ENCODE results near the gene ERC2.

Gene ERC2

GRCh38 chr3:55584030-55584429 is 884.2 kb downstream of the ERC2 start:
- no peak for DNase-seq (ENCODE audit: low read depth)

DNA sequence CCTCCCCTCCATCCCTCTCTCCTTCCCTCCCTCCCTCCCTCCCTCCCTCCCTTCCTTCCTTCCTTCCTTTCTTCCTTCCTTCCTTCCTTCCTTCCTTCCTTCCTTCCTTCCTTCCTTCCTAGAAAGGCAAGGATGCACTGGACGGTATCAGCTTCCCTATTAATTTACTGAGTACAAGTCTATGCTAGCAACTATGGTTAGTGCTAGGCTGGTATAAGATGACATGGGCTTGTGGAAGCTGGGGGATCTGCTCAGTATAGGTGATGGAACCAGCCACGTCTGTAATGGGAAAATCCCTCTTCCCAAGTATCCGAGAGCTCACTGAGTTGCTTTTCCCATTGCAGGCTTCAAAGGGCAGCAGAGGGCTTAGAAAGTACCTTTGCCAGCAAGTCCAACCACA is 884.8 kb downstream of the ERC2 start:
- DNase-seq (ENCODE audit: low read depth) = no peak

- no peak for DNase-seq (ENCODE audit: low read depth)
Measured at GRCh38 chr3:55579496-55579895, 888.8 kb downstream of the ERC2 start.

DNA sequence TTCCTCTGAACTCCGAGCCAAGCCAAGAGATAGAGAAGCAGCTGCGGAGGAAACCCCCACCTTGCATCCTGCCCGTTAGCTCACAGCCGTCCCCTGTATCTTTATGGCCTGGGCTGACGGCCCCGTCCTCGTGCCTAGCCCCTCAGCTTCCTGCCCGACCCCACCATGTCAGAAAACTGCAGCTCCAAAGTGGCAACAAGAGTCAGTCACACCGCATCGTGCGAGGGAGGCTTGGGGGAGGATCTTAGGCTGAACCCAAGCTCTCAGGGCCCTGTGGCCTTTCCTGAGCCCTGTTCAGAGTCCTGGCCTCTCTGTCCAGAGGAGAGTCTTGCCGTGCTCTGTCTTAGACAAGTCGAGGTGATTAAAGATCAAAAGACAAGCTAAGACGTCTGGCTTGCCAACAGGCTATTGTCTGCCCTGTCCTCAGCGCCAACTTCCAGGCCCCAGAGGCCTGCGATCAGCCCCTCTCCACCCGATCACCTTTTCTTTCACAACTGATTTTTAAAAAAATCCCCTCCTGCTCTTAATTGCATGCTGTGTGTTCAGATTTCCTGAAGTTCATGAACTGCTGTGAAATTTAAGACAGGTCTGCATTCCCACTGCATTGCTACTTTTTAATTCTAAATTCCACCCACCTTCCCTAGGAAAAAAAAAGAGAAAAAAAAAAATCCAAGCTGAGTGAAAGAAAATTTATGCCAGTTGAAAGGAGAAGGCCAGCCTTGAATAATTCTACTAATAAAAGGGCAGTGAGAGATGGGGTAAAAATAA is 891.5 kb downstream of the ERC2 start:
- no peak for DNase-seq (ENCODE audit: low read depth)

DNA sequence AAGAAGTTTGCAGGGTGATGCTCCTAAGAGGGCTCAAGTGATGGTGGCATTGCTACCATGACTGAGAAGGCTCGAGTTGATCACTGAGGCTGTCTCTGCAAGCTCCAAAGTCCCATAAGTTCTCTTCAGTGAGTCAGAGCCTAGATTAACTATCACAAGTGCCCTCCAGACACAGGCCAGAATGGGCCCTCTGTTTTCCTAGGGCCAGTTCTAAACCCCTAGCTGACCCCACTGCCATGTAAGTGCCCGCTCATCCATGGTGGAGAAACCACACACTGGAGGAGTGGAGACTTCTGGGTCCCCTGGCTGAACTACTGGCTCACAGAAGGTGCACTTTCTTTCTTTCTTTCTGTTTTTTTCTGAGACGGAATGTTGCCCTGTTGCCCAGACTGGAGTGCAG is 893.6 kb downstream of the ERC2 start:
- no peak for DNase-seq (ENCODE audit: low read depth)

DNA sequence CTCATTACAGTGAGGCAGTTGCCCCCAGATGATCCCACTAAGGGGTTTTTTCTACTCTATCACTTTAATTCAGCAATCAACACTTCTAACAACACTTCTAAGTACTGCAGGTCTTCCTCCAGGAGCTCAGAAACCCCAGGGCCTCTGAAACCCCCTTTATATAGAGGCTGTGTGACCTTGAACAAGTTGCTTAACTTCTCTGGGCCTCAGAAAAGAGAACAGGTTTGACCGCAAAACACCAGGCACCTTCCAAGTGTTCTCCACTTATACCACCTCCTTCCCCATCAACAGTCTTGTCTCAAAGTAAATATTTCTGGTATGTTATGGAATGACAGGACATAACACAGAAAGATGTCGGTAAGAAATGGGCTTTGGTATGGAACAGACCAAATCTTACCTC is 895.5 kb downstream of the ERC2 start:
- DNase-seq (ENCODE audit: low read depth) = no peak

GRCh38 chr3:55571913-55572312 is 896.4 kb downstream of the ERC2 start:
- DNase-seq (ENCODE audit: low read depth) = no peak

DNA sequence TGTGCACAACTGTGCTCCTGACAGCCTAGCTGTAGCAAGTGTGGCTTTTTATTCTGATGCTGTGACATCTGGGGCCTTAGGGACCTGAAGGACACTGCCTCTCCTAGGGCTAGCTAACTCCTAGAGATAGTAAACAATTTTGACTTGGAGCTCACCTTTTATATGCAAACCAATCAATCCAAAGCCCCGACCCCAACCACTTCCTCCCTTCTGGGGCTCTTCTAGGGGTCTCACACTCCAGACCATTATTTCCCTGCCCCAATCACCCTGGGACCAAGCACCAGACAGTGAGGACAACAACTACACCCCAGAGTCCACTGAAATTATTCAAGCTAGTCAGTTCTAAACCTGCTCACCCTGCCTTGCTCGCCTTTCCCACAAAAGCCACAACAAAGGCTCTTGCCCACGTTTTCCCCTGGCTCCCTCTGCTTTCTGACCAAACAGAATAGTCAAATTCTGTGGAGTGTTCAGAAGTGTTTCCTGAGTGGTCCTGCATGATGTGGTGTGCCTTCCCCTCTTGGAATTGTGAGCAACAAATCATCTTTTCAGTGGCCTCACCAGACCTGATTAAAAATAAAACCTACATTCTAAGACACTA is 897.0 kb downstream of the ERC2 start:
- DNase-seq (ENCODE audit: low read depth) = no peak

DNA sequence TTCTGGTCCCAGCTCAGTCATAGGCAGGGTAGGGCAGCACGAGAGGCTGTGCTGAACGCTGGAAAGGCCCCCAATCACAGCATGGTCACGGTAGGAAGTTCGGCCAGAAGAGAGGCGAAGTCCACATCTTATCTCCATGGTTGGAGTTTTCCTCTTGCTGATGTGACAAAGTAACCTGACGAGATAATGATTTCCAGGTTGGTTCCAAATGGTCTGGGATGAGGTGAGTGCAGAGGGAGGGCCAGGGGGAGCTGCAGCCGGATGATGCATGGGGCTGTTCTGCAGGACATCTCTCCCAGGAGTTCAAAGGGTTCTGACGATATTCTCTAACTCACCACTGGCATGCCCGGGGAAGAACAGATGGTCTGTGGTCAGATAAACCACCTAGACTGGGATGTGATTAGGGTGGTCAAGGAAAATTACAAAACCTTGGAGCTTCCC is 898.0 kb downstream of the ERC2 start:
- DNase-seq (ENCODE audit: low read depth) = no peak

DNA sequence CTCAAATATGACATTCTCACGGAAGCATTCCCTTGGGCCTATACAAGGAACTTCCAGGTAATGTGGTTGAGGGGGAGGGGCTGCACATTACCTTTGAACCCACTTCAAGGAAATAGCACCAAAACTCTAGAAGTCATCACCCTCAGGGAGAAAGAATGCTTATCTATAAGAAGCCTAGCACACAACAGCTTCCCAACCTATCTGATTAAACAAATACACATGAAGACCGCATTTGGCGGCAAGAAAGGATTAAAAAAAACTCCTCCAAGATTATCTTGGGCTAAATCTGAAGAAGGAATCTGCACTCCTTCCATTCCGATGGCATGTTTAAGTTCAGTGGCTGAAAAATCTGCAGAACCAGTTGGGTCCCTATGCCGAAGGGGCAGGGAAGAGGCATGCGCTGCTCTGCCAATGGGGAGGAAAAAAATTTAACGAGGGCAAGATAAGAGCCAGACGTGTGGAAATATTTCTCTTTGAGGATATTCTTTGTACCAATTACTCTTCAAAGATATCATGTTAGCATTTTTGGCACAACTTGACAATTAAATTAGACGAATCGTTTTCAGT is 899.2 kb downstream of the ERC2 start:
- no peak for DNase-seq (ENCODE audit: low read depth)

GRCh38 chr3:55567615-55568014 is 900.7 kb downstream of the ERC2 start:
- DNase-seq (ENCODE audit: low read depth) = no peak

DNA sequence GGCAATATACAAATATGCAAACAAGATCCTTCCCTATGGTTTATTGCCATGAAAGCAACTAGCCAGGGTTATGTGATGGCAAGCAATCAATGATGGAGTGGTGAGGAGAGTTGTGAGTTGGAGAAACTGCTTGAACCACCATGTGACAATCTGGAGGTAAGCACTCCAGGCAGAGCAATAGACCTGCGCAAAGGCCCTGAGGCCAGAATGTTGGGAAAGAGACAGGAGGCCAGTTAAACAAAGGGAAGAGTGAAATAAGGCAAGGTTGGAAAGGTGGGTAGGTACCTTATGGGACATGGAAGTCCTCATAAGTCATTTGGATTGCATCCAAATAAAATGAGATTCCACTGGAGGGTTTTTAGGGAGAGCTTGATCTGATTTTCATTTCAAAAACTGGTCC is 901.1 kb downstream of the ERC2 start:
- DNase-seq (ENCODE audit: low read depth) = no peak

DNA sequence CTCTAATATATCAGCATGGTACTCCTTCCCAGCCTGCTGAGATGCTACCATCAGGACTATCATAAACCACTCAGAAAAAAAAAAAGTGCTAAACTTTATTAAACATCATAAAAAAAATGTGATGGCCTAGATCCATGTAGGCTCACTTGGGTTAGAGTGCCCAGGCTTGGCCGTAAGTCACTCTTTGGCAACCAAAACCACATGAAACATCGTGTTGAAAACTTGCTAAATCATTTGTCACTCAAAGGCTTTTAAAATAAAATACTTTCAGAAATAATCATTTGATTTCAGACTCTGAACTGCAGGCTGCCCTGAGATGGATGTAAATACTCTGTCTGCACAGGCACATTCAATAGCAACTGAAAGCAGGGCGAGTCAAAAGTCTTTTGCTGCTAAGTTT is 902.7 kb downstream of the ERC2 start:
- no peak for DNase-seq (ENCODE audit: low read depth)

GRCh38 chr3:55564726-55565125 is 903.5 kb downstream of the ERC2 start:
- DNase-seq (ENCODE audit: low read depth) = no peak

- DNase-seq (ENCODE audit: low read depth) = no peak
Measured at GRCh38 chr3:55562700-55563099, 905.6 kb downstream of the ERC2 start.

GRCh38 chr3:55559500-55560423 is 908.5 kb downstream of the ERC2 start:
- DNase-seq (ENCODE audit: low read depth) = no peak

GRCh38 chr3:55558316-55558715 is 910.0 kb downstream of the ERC2 start:
- no peak for DNase-seq (ENCODE audit: low read depth)

GRCh38 chr3:55557549-55557948 is 910.7 kb downstream of the ERC2 start:
- DNase-seq (ENCODE audit: low read depth) = no peak

GRCh38 chr3:55556619-55557537 is 911.4 kb downstream of the ERC2 start:
- no peak for DNase-seq (ENCODE audit: low read depth)

GRCh38 chr3:55555873-55556618 is 912.2 kb downstream of the ERC2 start:
- DNase-seq (ENCODE audit: low read depth) = no peak
